Smooth muscle cell (in vitro differentiated cells): ENCODE data around the gene GCN1. TPM values are rescaled to one million over a fixed set of nuclear protein-coding genes. Genes with fewer than 3 reads are reported as not detected.

Experiments used
- DNase-seq: peaks from one replicate; lab custom pipeline; 2025; ENCODE audit not compliant: unreplicated experiment; lab: John Stamatoyannopoulos, UW
- H2AFZ ChIP-seq: fragments of 200-600 bp; sonication (generic); 2 replicates; pipeline ENCODE4 v1.6.0; 2016; ENCODE audit warnings: antibody characterized with exemption, low read depth, mild to moderate bottlenecking
- H3F3A ChIP-seq: fragments of 200-600 bp; sonication (generic); 2 replicates; pipeline ENCODE4 v1.6.0; 2017; ENCODE audit warnings: antibody characterized with exemption, low read depth
- H3K27ac ChIP-seq: fragments of 200-600 bp; sonication (generic); 2 replicates; pipeline ENCODE4 v1.5.1; 2016; ENCODE audit warnings: low read depth, mild to moderate bottlenecking
- H3K27me3 ChIP-seq: fragments of 200-600 bp; sonication (generic); 2 replicates; pipeline ENCODE4 v1.6.1; 2016; ENCODE audit warnings: low read depth, mild to moderate bottlenecking
- H3K36me3 ChIP-seq: fragments of 200-600 bp; sonication (generic); 2 replicates; pipeline ENCODE4 v1.5.1; 2016; ENCODE audit warnings: low read depth
- H3K4me1 ChIP-seq: fragments of 200-600 bp; sonication (generic); 2 replicates; pipeline ENCODE4 v1.5.1; 2016; ENCODE audit warnings: low read depth
- H3K4me2 ChIP-seq: fragments of 200-600 bp; sonication (generic); 2 replicates; pipeline ENCODE4 v1.6.0; 2016; ENCODE audit warnings: mild to moderate bottlenecking
- H3K4me3 ChIP-seq: fragments of 200-600 bp; sonication (generic); 2 replicates; pipeline ENCODE4 v1.5.1; 2016; ENCODE audit warnings: mild to moderate bottlenecking
- H3K79me2 ChIP-seq: fragments of 200-600 bp; sonication (generic); 2 replicates; pipeline ENCODE4 v1.6.0; 2016; ENCODE audit warnings: low read depth, mild to moderate bottlenecking
- H3K9ac ChIP-seq: fragments of 200-600 bp; sonication (generic); 2 replicates; pipeline ENCODE4 v1.6.0; 2016; ENCODE audit warnings: low read depth
- H3K9me3 ChIP-seq: fragments of 200-600 bp; sonication (generic); replicated peaks from 2 replicates; pipeline ENCODE4 v1.5.1; 2016; ENCODE audit warnings: low read depth
- H4K20me1 ChIP-seq: fragments of 200-600 bp; sonication (generic); 2 replicates; pipeline ENCODE4 v1.6.0; 2016; ENCODE audit warnings: low read depth
- WGBS: methylation state at CpG from one replicate; pipeline ENCODE4 v1.1.7; 2016; ENCODE audit warnings: low lambda C conversion rate; 5-methylcytosine and 5-hydroxymethylcytosine counted together
- polyA plus RNA-seq: library from polyadenylated mRNA; unstranded; fragments of >200 nt; fragmentation: Nextera tagmentation; extraction: Ambion mirVana; gene quantifications from 2 replicates; pipeline ENCODE4 v1.2.1, GENCODE V29; 2016
- total RNA-seq: library from RNA; depleted of rRNA; stranded (reverse); fragments of >200 nt; gene quantifications from 2 replicates; pipeline ENCODE4 v1.2.3, GENCODE V29; 2014
- TF ChIP-seq, protein P1 (sequence below): fragments of 200-600 bp; sonication (generic); IDR thresholded peaks from 2 replicates; pipeline ENCODE4 v1.5.1; 2017; ENCODE audit warnings: borderline replicate concordance, mild to moderate bottlenecking, antibody characterized with exemption; ENCODE audit not compliant: insufficient read depth, poor library complexity, severe bottlenecking

The GCN1 gene
- total and polyA plus RNA-seq, 2 experiments from 2014 or later, result 31.6 to 44.3 TPM

DNA sequence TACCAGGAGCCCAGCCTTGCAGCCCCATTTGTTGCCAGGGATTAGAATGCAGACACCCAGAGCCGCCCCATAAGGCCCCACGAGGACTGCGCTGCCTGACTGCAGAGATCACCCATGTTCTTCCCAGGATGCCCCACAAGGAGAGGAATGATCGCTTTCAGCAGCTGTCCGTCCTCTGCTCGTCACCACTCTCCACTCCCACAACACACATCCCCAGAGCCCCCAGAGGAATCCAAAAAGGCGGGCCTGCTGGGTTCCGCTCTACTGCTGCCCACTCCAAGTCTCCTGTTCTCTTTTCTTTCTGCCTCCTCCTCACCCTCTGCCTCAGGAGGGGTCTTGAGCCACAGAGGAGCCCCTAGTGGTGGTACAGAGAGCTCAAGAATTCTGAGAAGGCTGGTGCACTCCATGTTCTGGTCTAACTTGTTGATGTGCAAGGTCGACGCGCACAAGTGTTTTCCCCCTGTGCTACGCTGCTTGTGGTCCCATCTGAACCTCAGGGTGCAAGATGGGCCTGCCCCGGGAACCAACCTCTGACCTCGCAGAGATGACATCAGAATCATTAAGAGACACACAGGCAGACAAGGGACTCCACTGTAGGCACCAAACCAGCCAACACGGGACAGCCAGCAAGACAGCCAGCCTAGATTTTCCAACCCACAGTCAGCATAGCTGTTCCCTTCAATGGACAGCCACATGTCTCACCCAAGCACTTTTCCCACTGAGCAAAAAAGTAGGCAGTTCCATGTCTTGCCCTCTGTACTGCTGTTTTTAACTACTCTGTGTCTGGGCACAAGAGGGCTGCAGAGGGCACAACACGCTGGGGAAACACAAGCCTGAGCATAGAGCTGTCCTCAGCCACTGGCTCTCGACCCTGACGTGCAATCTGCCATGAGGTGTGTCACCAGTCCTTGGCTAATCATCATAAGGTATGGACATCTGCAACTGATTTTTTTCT, 41.1 kb upstream of the GCN1 start:
- H3K9me3 ChIP-seq, result no peaks in the 10 kb centered on the region
- peak overlapping the region; percentile 75 for H3K4me2 ChIP-seq
- H3K9ac ChIP-seq, result peak overlapping the region; percentile 32
- peaks cover 59% of the 10 kb centered on the region for H4K20me1 ChIP-seq
- H3F3A ChIP-seq, result peaks cover 37% of the 10 kb centered on the region
- no peak for DNase-seq
- TF ChIP-seq, protein P1, sequence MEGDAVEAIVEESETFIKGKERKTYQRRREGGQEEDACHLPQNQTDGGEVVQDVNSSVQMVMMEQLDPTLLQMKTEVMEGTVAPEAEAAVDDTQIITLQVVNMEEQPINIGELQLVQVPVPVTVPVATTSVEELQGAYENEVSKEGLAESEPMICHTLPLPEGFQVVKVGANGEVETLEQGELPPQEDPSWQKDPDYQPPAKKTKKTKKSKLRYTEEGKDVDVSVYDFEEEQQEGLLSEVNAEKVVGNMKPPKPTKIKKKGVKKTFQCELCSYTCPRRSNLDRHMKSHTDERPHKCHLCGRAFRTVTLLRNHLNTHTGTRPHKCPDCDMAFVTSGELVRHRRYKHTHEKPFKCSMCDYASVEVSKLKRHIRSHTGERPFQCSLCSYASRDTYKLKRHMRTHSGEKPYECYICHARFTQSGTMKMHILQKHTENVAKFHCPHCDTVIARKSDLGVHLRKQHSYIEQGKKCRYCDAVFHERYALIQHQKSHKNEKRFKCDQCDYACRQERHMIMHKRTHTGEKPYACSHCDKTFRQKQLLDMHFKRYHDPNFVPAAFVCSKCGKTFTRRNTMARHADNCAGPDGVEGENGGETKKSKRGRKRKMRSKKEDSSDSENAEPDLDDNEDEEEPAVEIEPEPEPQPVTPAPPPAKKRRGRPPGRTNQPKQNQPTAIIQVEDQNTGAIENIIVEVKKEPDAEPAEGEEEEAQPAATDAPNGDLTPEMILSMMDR, result peak; percentile 21
- peak overlapping the region; percentile 99 for H3K27ac ChIP-seq
- no peaks in the 10 kb centered on the region for H3K36me3 ChIP-seq
- peaks cover 60% of the 10 kb centered on the region for H3K79me2 ChIP-seq
- 71% methylated on average over 18 of the region's 18 CpGs for WGBS
- peaks cover 47% of the 10 kb centered on the region for H3K4me1 ChIP-seq
- H3K4me3 ChIP-seq, result no peak overlapping the region
- no peak overlapping the region for H2AFZ ChIP-seq
- H3K27me3 ChIP-seq, result no peaks in the 10 kb centered on the region

DNA sequence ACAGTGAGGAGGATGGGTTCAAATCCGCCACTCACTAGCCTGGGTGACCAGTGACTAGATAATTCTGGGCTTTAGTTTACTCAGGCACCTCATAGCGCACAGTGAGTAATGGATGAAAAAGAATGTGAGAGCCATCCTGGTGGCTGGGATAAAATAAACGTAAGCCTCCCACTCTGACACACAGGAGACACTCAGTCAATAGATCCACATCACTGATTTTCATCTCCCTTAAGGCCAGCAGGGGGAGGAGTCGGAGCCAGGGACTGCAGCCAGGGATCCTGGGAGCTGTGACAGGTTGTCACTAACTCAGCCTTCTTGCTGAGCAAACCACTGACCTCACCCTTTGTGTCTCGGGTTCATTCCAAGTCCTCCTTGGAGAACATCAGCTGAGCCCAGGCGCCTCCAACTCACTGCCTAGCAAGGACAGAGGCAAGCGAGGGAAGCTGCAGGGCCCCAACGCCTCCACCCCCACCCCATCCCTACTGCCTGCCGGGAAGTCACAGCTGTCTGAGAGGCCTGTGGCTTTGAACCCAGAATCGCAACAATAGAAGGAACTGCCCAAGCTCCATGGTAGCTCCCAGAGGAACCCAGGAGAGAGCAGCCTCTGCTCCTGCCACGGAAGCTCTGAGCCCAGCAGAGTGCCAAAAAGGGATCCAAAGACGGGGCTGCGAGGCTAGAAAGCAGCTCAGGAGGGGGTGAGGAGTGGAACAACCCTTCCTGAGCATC, 40.3 kb upstream of the GCN1 start:
- Histone ChIP-seq H3K27ac (peak overlapping the region; percentile 99), H3K9me3 (no peaks in the 10 kb centered on the region), H3K27me3 (no peaks in the 10 kb centered on the region), H3F3A (peaks cover 43% of the 10 kb centered on the region), H3K36me3 (no peaks in the 10 kb centered on the region), H4K20me1 (peaks cover 51% of the 10 kb centered on the region), H3K4me2 (peak overlapping the region; percentile 75), H3K9ac (peak overlapping the region; percentile 32), H2AFZ (no peak overlapping the region), H3K79me2 (peaks cover 52% of the 10 kb centered on the region), H3K4me3 (no peak overlapping the region), H3K4me1 (peaks cover 55% of the 10 kb centered on the region)
- peak; percentile 22 for DNase-seq
- TF ChIP-seq, protein P1, result peak; percentile 32
- 18% methylated on average over 13 of the region's 13 CpGs for WGBS

DNA sequence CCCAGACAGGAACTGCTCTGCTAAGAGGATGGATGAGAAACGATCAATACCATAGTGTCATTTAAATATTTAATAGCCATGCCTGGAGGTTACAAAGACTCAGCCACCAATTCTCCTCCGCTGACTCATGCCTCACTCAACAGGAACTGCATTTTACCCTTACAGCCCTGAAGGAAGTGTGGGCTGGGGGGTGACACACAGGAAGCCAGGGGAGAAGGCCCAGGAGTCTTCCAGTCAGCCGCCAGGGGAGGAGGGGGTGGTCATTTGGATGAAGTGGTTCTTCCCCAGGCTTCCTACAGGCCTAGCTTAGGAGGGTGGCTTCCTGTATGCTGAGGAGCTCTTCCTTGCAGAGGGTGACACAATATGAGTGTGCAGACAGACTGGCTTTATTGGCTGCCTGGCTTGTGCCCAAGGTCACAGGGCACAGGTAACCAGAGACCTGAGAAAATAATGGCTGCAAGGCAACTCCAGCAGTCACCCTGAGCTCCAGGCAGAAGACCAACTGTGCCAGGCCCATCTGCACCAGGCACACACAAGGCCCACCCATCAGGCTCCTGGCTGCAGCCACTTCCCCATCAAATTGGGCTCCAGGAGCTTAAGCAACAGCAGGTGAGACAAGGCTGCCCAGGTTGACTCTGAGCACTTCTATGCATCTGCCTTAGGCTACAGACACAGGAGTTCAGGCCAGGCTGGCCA, 36.9 kb upstream of the GCN1 start:
- WGBS, result 6% methylated on average over 3 of the region's 3 CpGs
- DNase-seq, result no peak
- peaks cover 69% of the 10 kb centered on the region for H3K4me1 ChIP-seq
- H3F3A ChIP-seq, result peaks cover 50% of the 10 kb centered on the region
- peak overlapping the region; percentile 99 for H3K27ac ChIP-seq
- H3K4me3 ChIP-seq, result no peak overlapping the region
- H3K4me2 ChIP-seq, result peak overlapping the region; percentile 79
- H4K20me1 ChIP-seq, result peaks cover 47% of the 10 kb centered on the region
- no peak overlapping the region for H2AFZ ChIP-seq
- peak overlapping the region; percentile 86 for H3K9ac ChIP-seq
- no peaks in the 10 kb centered on the region for H3K9me3 ChIP-seq
- H3K36me3 ChIP-seq, result no peaks in the 10 kb centered on the region
- peaks cover 33% of the 10 kb centered on the region for H3K79me2 ChIP-seq
- no peaks in the 10 kb centered on the region for H3K27me3 ChIP-seq
- TF ChIP-seq, protein P1, result no peak
